HepG2 (cell line): ENCODE measurements around the gene ERBB4. TPM values are rescaled to one million over a fixed set of nuclear protein-coding genes. Genes with fewer than 3 reads are reported as not detected.

ENCODE experiments used
- ATAC-seq: fragments of 200-7000 bp; cut with Tn5 transposase; 3 replicates; pipeline ENCODE4 v1.9.1; 2020; ENCODE audit warnings: mild to moderate bottlenecking, moderate library complexity
- BruUV-seq: library from RNA; stranded (reverse); fragments of 400-500 nt; replicated peaks from 2 replicates; lab custom pipeline; 2021; lab: Mats Ljungman, UMichigan
- CTCF ChIA-PET: fragments of 300-600 bp; formaldehyde crosslinking; extraction: SDS; loops from one replicate; lab custom pipeline; 2021; ENCODE audit warnings: low total read pairs, inconsistent platforms, low intra/inter-chr PET ratio; lab: Yijun Ruan, JAX
- POLR2A ChIA-PET: fragments of 350-600 bp; sonication (Branson Sonifier 250); formaldehyde crosslinking; loops from one replicate; lab custom pipeline; 2020; ENCODE audit warnings: antibody characterized with exemption, inconsistent platforms; lab: Yijun Ruan, JAX
- DNase-seq: peaks from one replicate; pipeline ENCODE4 v3.0.0-alpha.2; 2015; ENCODE audit warnings: low spot score
- FAIRE-seq: peaks from 3 replicates; lab custom pipeline; 2011; peaks lifted over from hg19 to GRCh38; lab: Jason Lieb, UNC
- H2AFZ ChIP-seq: one replicate; pipeline ENCODE4 v1.6.1; 2011; ENCODE audit warnings: low read length, inconsistent platforms
- H3K27ac ChIP-seq: fragments of 300-600 bp; 3 replicates; pipeline ENCODE4 v1.8.0; 2011; ENCODE audit warnings: mixed run types, mild to moderate bottlenecking, mixed read lengths, low read length, inconsistent platforms; ENCODE audit not compliant: insufficient read depth; ENCODE audit errors: extremely low read length
- H3K27me3 ChIP-seq, 2 experiments: fragments of 200-600 bp in 1 of 2; 2 replicates in 1 of 2; 3 replicates in 1 of 2; pipeline versions ENCODE4 v1.6.0 to v1.8.0; 2011; ENCODE audit warnings: low read length in 2 of 2, mild to moderate bottlenecking in 2 of 2, moderate library complexity in 2 of 2, inconsistent platforms in 1 of 2; ENCODE audit not compliant: insufficient read depth in 2 of 2, control insufficient read depth in 1 of 2
- H3K36me3 ChIP-seq, 2 experiments: fragments of 200-600 bp in 1 of 2; replicated peaks in 1 of 2; 2 replicates in 1 of 2; 3 replicates in 1 of 2; pipeline versions ENCODE4 v1.5.1 to v1.8.0; 2011; ENCODE audit warnings: low read length in 2 of 2, inconsistent platforms in 1 of 2; ENCODE audit not compliant: insufficient read depth in 2 of 2, control insufficient read depth in 1 of 2
- H3K4me1 ChIP-seq: 2 replicates; pipeline ENCODE4 v1.5.1; 2012; ENCODE audit warnings: low read length, inconsistent platforms; ENCODE audit not compliant: insufficient read depth
- H3K4me2 ChIP-seq: 2 replicates; pipeline ENCODE4 v1.6.0; 2011; ENCODE audit warnings: low read depth, low read length, inconsistent platforms
- H3K4me3 ChIP-seq, 3 experiments: fragments of 200-600 bp in 1 of 3; sonication (generic), shearing (Covaris generic) in 1 of 3; replicated peaks in 1 of 3; 2 replicates each; pipeline ENCODE4 v1.5.1; 2011 to 2016; ENCODE audit warnings: low read length in 3 of 3, inconsistent platforms in 2 of 3, low read depth in 2 of 3, mild to moderate bottlenecking in 2 of 3, control low read depth in 1 of 3, mixed read lengths in 1 of 3; ENCODE audit not compliant: insufficient read depth in 1 of 3
- H3K79me2 ChIP-seq: one replicate; pipeline ENCODE4 v1.6.1; 2011; ENCODE audit warnings: low read length, inconsistent platforms; ENCODE audit not compliant: insufficient read depth
- H3K9ac ChIP-seq: 2 replicates; pipeline ENCODE4 v1.6.0; 2011; ENCODE audit warnings: mild to moderate bottlenecking, low read depth, low read length, inconsistent platforms; ENCODE audit not compliant: insufficient read depth
- H3K9me3 ChIP-seq: 2 replicates; pipeline ENCODE4 v1.5.1; 2012; ENCODE audit warnings: mild to moderate bottlenecking, low read length
- H4K20me1 ChIP-seq: 2 replicates; pipeline ENCODE4 v1.6.0; 2011; ENCODE audit warnings: inconsistent platforms, mild to moderate bottlenecking, low read length, moderate library complexity; ENCODE audit not compliant: insufficient read depth
- HDAC1 ChIP-seq: sonication (generic); formaldehyde crosslinking; IDR thresholded peaks from 2 replicates; pipeline ENCODE4 v1.5.1; 2020; ENCODE audit warnings: mild to moderate bottlenecking, missing genetic modification reagents
- HNRNPH1 ChIP-seq: fragments of 200-400 bp; formaldehyde crosslinking; optimal IDR thresholded peaks from 2 replicates; pipeline ENCODE3; 2017; ENCODE audit warnings: mild to moderate bottlenecking, low read depth, low read length
- HNRNPL ChIP-seq: fragments of 200-400 bp; formaldehyde crosslinking; IDR thresholded peaks from 2 replicates; pipeline ENCODE4 v1.6.1; 2017; ENCODE audit warnings: mild to moderate bottlenecking, low read depth, low read length
- KLF15 ChIP-seq: sonication (generic); formaldehyde crosslinking; IDR thresholded peaks from 2 replicates; pipeline ENCODE4 v1.8.1; 2023; ENCODE audit warnings: borderline replicate concordance, mild to moderate bottlenecking, inconsistent platforms, missing genetic modification reagents, mixed read lengths
- SMARCC2 ChIP-seq: fragments of 450-650 bp; IDR thresholded peaks from 2 replicates; pipeline ENCODE4 v1.6.1; 2017; ENCODE audit warnings: antibody characterized with exemption, mild to moderate bottlenecking
- SP2 ChIP-seq: sonication (generic); formaldehyde crosslinking; IDR thresholded peaks from 2 replicates; pipeline ENCODE4 v1.5.1; 2020; ENCODE audit warnings: mild to moderate bottlenecking, missing genetic modification reagents
- TCF7 ChIP-seq: sonication (generic); IDR thresholded peaks from 2 replicates; pipeline ENCODE4 v1.6.1; 2016; ENCODE audit warnings: antibody characterized with exemption, low read depth
- TOPORS ChIP-seq: sonication (generic); formaldehyde crosslinking; IDR thresholded peaks from 2 replicates; pipeline ENCODE4 v1.8.0; 2023; ENCODE audit warnings: mild to moderate bottlenecking, missing genetic modification reagents
- YEATS2 ChIP-seq: sonication (generic); formaldehyde crosslinking; IDR thresholded peaks from 2 replicates; pipeline ENCODE4 v1.4.0; 2020; ENCODE audit warnings: missing genetic modification reagents, borderline replicate concordance
- ZFY ChIP-seq: sonication (generic); formaldehyde crosslinking; IDR thresholded peaks from 2 replicates; pipeline ENCODE4 v1.4.0; 2020; ENCODE audit warnings: missing genetic modification reagents
- ZNF235 ChIP-seq: sonication (generic); formaldehyde crosslinking; IDR thresholded peaks from 2 replicates; pipeline ENCODE4 v1.8.1; 2023; ENCODE audit warnings: mild to moderate bottlenecking, missing genetic modification reagents, borderline replicate concordance
- ZNF567 ChIP-seq: sonication (generic); formaldehyde crosslinking; IDR thresholded peaks from 2 replicates; pipeline ENCODE4 v1.8.1; 2023; ENCODE audit warnings: mild to moderate bottlenecking, missing genetic modification reagents, borderline replicate concordance
- ZNF607 ChIP-seq: sonication (generic); formaldehyde crosslinking; IDR thresholded peaks from 2 replicates; pipeline ENCODE4 v1.5.1; 2020; ENCODE audit warnings: missing genetic modification reagents, mild to moderate bottlenecking, borderline replicate concordance
- WGBS: methylation state at CpG from one replicate; pipeline ENCODE4 v1.1.6; 2017; ENCODE audit warnings: low lambda C conversion rate; 5-methylcytosine and 5-hydroxymethylcytosine counted together
- in situ Hi-C: cut with HindIII; loops from 2 replicates; pipeline ENCODE4 v1.10.0; 2017; ENCODE audit warnings: low pct_unique_long_range_greater_than_20kb; ENCODE audit not compliant: extremely low pct_ligation_motif_present
- intact Hi-C: fragments of 100-400 bp; cut with micrococcal nuclease; formaldehyde crosslinking; loops from one replicate; pipeline ENCODE4 v1.10.0; 2022; ENCODE audit not compliant: unreplicated experiment
- polyA plus RNA-seq, 8 experiments: library from polyadenylated mRNA; depleted of rRNA in 3 of 8; stranded (reverse) in 7 of 8; unstranded in 1 of 8; fragments of >200 nt; fragmentation: Illumina TruSeq in 4 of 8; extraction: Trizol in 4 of 8; gene quantifications; 2 replicates each; pipeline versions ENCODE4 v1.2.1 to v1.2.3, GENCODE V29; 2011 to 2016; ENCODE audit warnings: low read depth in 4 of 8, missing spikeins in 1 of 8, mixed read lengths in 1 of 8; ENCODE audit not compliant: insufficient read depth in 1 of 8
- total RNA-seq, 5 experiments: library from RNA; depleted of rRNA; stranded (reverse); fragments of >200 nt; fragmentation: Illumina TruSeq; extraction: Trizol; gene quantifications; 2 replicates each; pipeline ENCODE4 v1.2.3, GENCODE V29; 2016; ENCODE audit warnings: low read depth in 1 of 5
- TF ChIP-seq, protein P1 (sequence below): sonication (generic); formaldehyde crosslinking; IDR thresholded peaks from 2 replicates; pipeline ENCODE4 v1.4.0; 2020; ENCODE audit warnings: missing genetic modification reagents
- TF ChIP-seq, protein P2 (sequence below): sonication (generic); formaldehyde crosslinking; IDR thresholded peaks from 2 replicates; pipeline ENCODE4 v1.8.0; 2022; ENCODE audit warnings: mild to moderate bottlenecking, missing genetic modification reagents; ENCODE audit not compliant: insufficient replicate concordance
- TF ChIP-seq, protein P3 (sequence below): sonication (generic); formaldehyde crosslinking; IDR thresholded peaks from 2 replicates; pipeline ENCODE4 v1.4.0; 2020; ENCODE audit warnings: mild to moderate bottlenecking, missing genetic modification reagents

Gene ERBB4
- total and polyA plus RNA-seq, 2 of the 13 experiments (the other 11 are each of a cell fraction or from before 2014, with no cell fraction given) = not detected

DNA sequence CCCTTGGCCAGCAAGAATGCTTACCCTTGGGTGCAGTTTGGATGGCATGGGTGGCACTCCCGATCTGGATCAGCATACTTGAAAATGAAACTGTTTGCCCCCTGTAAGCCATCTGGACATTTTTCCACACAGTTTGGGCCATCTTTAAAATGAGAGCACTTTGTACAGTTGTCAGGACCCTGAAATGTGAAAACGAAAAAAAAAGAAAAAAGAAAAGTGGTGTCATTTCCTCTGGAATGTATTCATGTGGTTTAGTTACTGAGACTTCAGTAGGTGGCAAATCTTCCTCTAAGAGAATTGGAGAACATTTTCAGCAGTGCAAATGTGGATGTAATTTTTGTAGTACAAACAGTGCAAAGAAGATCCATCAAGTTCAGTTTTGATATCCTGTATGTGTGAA is 873.3 kb downstream of the ERBB4 start:
- TF ChIP-seq SP2 (no peak), ZNF607 (CRISPR knock-in tag) (no peak), HNRNPL (no peak), HNRNPH1 (no peak), ZNF235 (CRISPR knock-in tag) (no peak), TOPORS (CRISPR knock-in tag) (no peak), ZNF567 (no peak), ZFY (CRISPR knock-in tag) (no peak), SMARCC2 (no peak), HDAC1 (CRISPR knock-in tag) (no peak), TCF7 (no peak), KLF15 (no peak), YEATS2 (CRISPR knock-in tag) (no peak)
- TF ChIP-seq, protein P1, sequence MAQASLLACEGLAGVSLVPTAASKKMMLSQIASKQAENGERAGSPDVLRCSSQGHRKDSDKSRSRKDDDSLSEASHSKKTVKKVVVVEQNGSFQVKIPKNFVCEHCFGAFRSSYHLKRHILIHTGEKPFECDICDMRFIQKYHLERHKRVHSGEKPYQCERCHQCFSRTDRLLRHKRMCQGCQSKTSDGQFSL (CRISPR knock-in tag) = no peak
- TF ChIP-seq, protein P2, sequence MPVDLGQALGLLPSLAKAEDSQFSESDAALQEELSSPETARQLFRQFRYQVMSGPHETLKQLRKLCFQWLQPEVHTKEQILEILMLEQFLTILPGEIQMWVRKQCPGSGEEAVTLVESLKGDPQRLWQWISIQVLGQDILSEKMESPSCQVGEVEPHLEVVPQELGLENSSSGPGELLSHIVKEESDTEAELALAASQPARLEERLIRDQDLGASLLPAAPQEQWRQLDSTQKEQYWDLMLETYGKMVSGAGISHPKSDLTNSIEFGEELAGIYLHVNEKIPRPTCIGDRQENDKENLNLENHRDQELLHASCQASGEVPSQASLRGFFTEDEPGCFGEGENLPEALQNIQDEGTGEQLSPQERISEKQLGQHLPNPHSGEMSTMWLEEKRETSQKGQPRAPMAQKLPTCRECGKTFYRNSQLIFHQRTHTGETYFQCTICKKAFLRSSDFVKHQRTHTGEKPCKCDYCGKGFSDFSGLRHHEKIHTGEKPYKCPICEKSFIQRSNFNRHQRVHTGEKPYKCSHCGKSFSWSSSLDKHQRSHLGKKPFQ (CRISPR knock-in tag) = no peak
- TF ChIP-seq, protein P3, sequence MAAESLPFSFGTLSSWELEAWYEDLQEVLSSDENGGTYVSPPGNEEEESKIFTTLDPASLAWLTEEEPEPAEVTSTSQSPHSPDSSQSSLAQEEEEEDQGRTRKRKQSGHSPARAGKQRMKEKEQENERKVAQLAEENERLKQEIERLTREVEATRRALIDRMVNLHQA (CRISPR knock-in tag) = no peak
- in situ Hi-C loops = no loop called here
- FAIRE-seq = no peak
- Histone ChIP-seq H3K4me2 (no peak overlapping the region), H3K36me3 (no peaks in the 10 kb centered on the region), H2AFZ (no peak overlapping the region), H3K79me2 (no peaks in the 10 kb centered on the region), H4K20me1 (no peaks in the 10 kb centered on the region), H3K4me1 (no peaks in the 10 kb centered on the region), H3K27me3 (no peaks in the 10 kb centered on the region), H3K9ac (no peak overlapping the region), H3K9me3 (no peaks in the 10 kb centered on the region), H3K4me3 (no peak overlapping the region), H3K27ac (no peak overlapping the region)
- no TSS peak for BruUV-seq
- intact Hi-C loops = no loop called here
- no peak for ATAC-seq
- POLR2A ChIA-PET = no interaction called here
- WGBS = 3% methylated on average over 2 of the region's 2 CpGs
- no peak for DNase-seq
- CTCF ChIA-PET = no interaction called here
